Fibroblast of mammary gland (primary cell): ENCODE measurements around the gene NR5A1.

Experiments used
- DNase-seq: peaks from one replicate; pipeline ENCODE4 v3.0.0-alpha.2; 2010; ENCODE audit warnings: low read depth
- H3K4me3 ChIP-seq: 2 replicates; pipeline ENCODE4 v1.5.1; 2011; ENCODE audit warnings: low read depth, mild to moderate bottlenecking, low read length, moderate library complexity; ENCODE audit not compliant: control insufficient read depth
- CTCF ChIP-seq: conservative IDR thresholded peaks from 2 replicates; pipeline ENCODE4 v1.5.1; 2011; ENCODE audit warnings: low read depth, low read length, inconsistent platforms; ENCODE audit not compliant: control insufficient read depth, insufficient read depth

NR5A1 gene

GRCh38 chr9:124505006-124505900, 1.9 kb downstream of the NR5A1 start:
- no peak overlapping the region for H3K4me3 ChIP-seq
- TF ChIP-seq CTCF = no peak
- DNase-seq = no peak

- TF ChIP-seq CTCF = no peak
- DNase-seq = no peak
- no peak overlapping the region for H3K4me3 ChIP-seq
Observed at GRCh38 chr9:124504530-124505005, 2.6 kb downstream of the NR5A1 start.

- no peak for DNase-seq
- TF ChIP-seq CTCF = no peak
- H3K4me3 ChIP-seq = no peak overlapping the region
Observed at GRCh38 chr9:124503713-124504529, 3.3 kb downstream of the NR5A1 start.

- no peak for TF ChIP-seq CTCF
- DNase-seq = no peak
- H3K4me3 ChIP-seq = no peak overlapping the region
Observed at GRCh38 chr9:124502711-124503702, 4.2 kb downstream of the NR5A1 start.

GRCh38 chr9:124501771-124502320, 5.4 kb downstream of the NR5A1 start:
- no peak for TF ChIP-seq CTCF
- no peak overlapping the region for H3K4me3 ChIP-seq
- DNase-seq = no peak
